A549 (cell line): ENCODE measurements around the gene RTCB.

Experiments
- CHD2 ChIP-seq: fragments of 150-350 bp; IDR thresholded peaks from 2 replicates; pipeline ENCODE4 v1.6.1; 2014; ENCODE audit warnings: low read length; ENCODE audit not compliant: partially characterized antibody
- ESRRA ChIP-seq: fragments of 150-350 bp; IDR thresholded peaks from 2 replicates; pipeline ENCODE4 v1.6.1; 2014; ENCODE audit warnings: mild to moderate bottlenecking, low read length, borderline replicate concordance
- MAFK ChIP-seq: fragments of 450-650 bp; IDR thresholded peaks from 2 replicates; pipeline ENCODE4 v1.6.1; 2014; ENCODE audit not compliant: partially characterized antibody

- no peak for TF ChIP-seq ESRRA
- no peak for TF ChIP-seq MAFK
- TF ChIP-seq CHD2, result no peak
These were observed 57.4 kb downstream of the RTCB start for GRCh38 chr22:32354360-32355351.
